HG03378 (cell line): ENCODE results near the gene TOMM70.
A peak's percentile ranks its signal among the peaks of the same experiment; 100 is the strongest.

Source experiments
- ATAC-seq: cut with Tn5 transposase; IDR thresholded peaks from one replicate; pipeline ENCODE4 v1.9.1; 2021; ENCODE audit warnings: mild to moderate bottlenecking, moderate library complexity; ENCODE audit not compliant: unreplicated experiment

TOMM70 gene

DNA sequence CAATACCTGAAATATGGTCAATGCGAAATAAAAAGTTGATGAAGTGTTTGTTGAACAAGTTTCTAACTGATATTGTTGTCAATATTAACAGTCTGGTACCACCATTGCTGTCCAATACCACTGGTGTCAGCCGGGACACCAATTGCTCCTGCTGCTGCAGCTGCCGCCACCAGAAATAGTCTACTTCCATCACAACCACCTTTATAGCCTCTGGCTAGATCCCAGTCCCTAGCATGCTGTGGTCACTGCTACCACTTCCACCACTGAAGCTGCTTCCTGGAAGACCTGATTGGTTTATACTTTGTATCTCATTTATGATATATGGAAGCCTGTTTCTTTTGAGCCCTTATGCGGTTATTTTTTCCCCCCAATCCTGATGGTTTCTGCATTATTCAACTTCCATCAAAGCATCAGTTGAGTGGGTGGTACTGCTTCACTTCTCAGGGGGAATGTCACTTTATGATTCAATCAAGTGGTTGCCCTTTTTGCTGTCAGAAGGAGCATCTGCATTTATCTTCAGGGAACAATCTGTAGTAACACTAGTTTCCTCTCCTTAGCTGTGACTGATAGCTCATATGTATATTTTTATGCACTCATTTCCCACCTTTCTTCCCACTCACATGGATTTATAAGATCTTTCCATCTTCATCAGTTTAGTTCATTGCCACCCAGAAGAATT, 12.2 kb upstream of the TOMM70 start:
- ATAC-seq, result no peak

DNA sequence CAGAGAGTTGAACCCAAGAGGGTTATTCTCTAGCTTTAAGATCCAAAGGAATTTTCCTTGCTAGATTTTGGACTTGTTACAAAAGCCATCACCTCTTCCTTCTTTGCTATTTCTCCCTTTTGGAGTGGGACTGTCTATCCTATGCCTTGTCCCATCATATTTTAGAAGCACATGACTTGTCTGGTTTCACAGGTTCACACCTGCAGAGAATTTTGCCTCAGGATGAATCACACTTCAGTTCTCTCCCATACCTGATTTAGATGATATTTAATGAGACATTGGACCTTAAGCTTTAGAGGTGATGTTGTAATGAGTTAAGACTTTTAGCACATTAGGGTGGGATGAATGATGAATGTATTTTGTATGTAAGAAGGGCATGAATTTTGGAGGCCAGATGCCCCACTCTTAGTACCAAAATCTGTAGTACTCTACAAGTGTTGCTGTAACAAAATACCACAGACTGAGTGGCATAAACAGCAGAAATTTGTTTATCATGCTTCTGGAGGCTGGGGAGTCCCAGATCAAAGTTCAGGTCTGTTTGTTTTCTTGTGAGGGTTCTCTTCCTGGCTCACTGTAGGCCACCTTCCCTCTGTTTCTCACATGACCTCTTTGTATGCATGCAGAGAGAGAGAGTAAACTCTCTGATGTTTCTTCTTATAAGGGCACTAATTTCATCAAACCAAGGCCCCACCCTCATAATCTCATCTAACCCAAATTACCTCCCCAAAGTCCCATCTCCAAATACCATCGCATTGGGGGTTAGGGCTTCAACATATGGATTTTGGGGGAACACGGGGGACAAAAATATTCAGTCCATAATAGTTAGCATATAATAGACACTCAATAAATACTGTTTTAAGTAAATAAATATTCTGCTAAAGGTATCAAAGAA, 10.4 kb upstream of the TOMM70 start:
- ATAC-seq, result no peak

DNA sequence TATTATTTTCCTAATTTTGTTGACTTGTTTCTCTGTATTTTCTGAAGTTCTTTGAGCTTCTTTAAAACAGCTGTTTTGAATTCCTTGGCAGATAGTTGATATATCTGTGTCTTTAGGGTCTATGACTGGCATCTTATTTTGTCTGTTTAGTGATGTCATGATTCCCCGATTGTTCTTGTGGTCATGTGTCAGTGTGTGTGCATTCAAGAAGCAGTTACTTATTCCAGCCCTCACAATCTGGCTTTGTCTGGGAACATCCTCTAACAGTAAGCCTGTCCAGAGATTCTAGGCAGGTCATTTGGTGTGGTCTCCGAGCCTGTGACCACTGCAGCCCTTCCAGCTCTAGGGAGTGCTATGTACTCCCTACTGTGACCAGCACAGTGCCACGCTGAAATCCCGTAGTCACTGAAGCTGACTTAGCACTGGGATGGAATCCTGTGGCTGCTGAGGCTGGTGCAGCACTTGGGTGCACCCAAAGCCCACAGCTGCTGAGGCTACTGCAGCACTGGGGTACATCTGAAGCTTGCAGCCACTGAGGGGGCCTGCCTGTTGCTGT, 7.2 kb upstream of the TOMM70 start:
- ATAC-seq, result no peak

DNA sequence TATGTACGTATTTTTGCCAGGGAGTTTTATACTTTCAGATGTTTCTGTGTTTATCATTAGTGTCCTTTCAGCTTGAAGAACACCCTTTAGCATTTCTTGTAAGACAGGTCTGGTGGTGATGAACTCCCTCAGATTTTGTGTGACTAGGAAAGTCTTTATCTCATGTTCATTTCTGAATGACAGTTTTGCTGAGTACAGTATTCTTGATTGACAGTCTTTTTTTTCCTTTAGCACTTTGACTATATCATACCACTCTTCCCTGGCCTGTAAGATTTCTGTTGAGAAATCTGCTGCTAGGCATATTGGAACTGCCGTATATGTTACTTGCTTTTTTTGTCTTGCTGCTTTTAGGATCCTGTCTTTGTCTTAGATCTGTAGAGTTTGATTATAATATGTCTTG, 6.3 kb upstream of the TOMM70 start:
- ATAC-seq, result no peak

DNA sequence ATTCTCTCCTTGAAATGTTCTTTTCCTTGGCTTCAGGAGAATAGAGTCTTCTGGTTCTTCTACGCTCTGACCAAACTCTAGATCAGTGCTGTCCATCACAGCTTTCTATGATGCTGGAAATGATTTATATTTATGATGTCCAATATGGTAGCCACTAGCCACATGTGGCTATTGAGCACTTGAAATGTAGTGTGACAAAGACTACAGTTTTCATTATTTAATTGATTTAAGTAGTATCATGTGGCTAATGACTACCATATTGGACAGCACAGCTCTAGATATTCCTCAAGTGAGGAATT, 3.3 kb upstream of the TOMM70 start:
- no peak for ATAC-seq

DNA sequence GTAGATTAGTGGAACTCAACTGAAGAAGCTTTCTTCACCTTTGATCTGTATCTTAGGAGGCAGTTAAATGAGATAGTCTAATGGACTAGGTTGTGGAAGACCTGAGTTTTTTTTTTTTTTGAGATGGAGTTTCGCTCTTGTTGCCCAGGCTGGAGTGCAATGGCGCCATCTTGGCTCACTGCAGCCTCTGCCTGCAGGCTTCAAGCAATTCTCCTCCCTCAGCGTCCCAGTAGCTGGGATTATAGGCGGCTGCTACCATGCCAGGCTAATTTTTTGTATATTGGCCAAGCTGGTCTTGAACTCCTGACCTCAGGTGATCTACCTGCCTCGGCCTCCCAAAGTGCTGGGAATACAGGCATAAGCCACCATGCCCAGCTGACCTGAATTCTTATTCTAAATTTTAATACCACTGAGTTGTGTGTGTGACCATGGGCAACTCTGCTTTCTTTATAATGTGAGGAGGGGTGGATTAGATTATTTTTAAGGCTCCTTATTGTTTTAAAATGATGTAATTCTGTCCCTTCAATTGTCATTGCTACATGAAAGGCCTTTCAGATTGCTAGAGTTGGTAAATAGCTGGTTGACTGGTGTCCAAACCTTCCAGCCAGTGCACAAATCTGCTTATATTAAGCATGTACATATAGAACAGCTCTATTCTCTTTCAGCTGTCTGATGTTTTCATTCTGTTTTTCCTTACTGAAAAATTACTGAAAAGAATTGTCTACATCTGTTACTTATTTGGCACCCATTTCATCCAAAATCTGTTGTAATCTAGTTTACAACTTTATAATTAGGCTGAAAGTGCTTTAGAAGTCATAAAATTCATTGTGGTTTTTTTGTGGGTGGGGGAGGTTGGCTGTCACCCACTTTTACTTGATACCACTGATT, 2.7 kb upstream of the TOMM70 start:
- ATAC-seq, result no peak

DNA sequence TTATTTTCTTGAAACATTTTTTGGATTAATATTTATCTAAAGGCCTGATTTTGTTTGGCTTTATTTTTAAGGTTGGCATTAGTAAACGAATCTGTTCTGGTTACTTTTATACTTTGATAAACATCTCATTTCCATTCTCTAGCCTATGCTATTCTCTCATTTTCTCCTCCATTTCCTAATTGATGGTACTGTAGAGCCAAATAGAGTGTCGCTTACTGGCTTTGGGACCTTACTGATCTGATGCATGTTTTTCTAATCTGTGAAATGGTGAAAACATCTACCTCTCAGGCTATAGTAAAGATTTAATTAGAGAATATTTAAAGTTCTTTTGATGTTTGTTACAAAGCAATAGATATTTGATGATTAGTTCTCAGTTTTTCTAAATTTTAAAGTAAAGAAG, 2.0 kb upstream of the TOMM70 start:
- ATAC-seq, result no peak

DNA sequence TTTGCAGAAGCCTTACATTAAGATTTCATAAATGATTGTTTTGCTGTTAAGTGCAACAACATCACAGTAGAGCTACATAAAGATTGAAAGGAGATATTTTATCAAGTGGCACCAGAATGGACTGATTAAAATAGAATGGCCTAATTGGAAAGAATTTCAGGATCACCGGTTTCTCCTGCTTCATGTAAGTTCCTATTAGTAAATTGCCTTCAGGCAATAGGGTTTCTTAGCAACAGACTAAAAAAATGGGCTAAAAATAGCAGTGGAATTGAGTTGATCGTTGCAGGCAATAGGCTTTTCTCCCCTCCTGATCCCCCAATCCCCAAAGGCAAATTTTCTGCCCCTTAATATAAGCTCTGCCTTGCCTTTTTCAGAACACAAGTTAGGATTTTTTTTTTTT, 1.4 kb upstream of the TOMM70 start:
- ATAC-seq, result no peak

DNA sequence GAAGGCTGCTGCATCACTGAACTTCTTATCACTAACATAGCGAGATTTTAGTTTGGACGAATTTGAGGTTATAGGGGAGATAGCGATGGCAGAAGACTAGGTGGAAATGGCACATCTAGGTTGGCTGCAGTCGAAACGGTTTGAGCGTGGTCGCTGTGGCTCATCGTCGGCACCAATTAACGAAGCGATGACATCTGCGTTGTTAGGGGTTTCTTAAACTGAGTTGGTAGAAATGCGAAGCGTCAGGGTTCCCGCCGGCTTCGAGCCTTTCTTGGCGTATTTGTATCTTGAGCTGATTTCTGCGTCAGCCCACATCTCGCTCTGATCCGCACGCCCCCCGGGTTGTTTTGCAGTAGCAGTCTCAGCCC, 769 bp upstream of the TOMM70 start:
- ATAC-seq, result peak; percentile 26

DNA sequence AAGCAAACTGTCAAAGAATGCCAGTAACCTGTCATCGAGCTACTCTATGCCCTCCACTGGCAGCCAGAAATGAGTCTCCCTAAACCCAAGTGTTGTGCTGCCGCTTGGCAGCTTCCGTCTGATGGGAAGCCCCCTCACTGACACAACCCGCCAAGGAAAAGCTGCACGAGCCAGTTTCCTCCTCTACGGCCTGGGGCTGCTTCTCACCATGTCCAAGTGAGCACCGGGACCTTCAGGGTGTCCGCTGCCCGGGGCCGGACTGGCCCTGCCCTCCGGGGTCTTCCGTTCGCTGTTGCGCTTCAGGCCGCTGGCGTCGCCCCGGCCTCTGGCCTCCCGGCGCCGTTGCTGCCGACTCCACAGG, 490 bp downstream of the TOMM70 start:
- ATAC-seq, result peak; percentile 8

DNA sequence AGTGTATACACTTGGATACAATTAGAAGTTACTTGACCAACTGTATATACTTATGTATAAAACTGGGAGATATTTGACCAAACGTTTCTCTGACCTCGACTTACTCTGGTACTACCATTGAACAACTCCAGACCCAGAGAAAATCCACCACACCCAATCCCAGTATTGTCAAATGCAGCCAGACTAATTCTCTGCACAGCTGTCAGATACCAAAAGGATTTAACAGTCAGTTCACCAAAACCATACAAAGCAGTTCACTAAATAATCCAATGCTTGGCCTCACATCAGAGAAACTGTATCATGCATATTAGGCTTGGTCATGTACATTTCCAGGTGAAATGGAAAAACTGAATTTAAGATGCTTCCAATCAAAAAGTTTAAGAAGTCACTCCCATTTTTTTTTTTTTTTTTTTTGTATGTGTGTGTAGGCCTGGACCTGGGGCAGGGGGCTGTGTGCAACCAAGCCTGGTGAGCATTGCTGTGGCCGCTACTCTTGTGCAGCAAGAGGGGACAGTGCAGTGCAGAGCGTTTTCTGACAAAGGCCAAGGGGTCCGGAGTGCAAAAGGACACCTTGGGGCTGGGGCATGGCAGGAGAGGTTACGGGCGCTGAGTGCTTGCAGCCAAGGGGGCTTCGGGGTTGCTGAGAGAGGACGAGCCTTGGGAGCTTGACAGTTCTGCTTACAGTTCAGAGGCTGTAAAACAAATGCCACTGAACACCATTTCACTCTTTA, 1.4 kb downstream of the TOMM70 start:
- ATAC-seq, result no peak

DNA sequence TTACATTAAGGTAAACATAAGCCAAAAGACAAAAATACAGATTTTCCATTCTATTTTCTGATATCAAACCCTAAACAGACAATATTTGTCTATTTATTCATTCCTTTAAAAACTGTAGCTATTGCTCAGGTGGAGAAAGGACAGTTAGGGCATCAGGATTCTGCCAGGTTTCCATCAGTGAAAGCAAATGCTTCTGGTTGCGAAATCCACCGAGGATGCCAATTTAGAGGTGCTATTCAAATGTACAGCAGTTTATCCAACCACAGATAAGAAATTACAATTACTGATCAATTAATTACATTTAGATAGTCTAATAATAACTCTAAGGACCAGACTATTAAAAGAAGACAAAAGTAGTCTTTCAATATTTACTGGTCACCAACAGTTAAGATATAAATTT, 3.9 kb downstream of the TOMM70 start:
- ATAC-seq, result no peak

DNA sequence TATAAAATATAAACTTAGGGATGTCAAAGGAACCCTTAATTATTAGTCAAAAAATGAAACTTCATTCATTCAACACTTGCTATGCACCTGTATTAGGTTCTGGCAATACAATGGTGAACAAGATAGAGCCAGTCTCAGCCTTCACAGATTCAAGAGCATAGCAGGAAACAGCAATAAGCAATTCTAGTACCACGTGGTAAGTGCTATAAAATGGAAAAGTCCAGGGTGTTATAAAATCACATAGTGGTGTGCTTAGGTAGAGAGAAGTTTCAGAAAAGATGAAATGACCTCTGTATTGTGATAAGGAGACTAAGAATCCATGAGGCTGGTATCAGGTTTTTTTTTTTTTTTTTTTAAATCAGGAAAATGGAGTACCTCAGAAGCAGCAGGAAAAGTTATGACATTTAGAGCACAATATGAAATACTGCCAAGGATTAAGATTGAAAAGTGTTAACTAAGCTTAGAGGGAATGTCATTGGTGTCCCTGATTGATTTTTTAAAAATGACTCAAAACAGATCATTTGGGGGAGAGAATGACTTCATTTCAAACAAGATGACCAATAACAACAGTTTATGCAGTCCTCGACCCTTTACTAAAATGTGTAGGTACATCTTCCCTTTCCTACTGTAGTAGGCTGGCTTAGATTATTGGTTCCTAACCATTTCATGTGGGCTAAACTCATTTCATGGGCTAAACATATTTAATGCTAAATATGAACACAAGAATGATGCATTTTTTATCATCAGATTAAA, 5.0 kb downstream of the TOMM70 start:
- ATAC-seq, result no peak

DNA sequence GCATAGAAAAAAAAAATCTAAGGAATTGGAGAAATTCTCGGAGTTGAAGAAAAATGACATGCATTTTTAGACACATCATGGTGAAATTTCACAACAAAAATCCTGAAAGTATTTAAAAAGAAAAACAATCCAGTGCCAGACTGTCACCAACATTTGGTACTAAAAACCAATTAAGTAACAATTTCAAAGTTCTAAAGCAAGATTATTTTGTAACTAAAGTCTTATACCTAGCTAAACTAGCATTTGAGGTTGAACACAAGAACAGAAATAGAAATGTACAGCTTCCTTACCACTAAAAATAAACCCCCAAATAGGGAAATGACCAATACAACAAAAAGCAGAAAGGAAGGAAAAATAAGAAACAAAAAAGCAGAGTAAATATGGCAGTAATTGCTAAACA, 11.9 kb downstream of the TOMM70 start:
- no peak for ATAC-seq

DNA sequence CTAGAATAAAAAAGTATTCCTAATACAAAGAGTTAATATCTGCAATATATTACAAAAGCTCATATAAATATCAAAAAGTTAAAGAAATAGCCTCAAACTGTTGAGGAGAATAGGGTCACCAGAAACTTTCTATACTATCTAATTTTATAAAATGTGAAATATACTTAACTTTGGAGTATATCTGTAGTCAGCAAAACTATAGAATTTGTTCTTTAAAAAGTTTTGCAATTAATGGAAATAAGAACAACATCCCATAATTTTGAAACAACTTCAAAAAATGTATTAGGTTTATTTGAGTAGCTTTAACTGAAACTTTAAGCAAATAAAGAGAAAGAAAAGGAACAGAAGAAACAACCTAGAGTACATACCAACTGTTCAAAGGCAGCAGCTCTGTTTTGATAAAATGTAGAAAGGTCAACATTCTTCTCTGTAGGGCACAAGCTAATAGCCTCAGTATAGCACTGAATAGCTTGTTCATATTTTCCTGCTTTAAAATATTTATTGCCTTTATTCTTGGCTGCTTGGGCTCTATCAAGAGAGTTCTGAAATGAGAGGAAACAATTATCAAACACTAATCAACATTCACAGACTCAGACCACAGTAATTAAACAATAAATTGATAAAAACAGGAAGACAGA, 14.3 kb downstream of the TOMM70 start:
- ATAC-seq, result no peak

DNA sequence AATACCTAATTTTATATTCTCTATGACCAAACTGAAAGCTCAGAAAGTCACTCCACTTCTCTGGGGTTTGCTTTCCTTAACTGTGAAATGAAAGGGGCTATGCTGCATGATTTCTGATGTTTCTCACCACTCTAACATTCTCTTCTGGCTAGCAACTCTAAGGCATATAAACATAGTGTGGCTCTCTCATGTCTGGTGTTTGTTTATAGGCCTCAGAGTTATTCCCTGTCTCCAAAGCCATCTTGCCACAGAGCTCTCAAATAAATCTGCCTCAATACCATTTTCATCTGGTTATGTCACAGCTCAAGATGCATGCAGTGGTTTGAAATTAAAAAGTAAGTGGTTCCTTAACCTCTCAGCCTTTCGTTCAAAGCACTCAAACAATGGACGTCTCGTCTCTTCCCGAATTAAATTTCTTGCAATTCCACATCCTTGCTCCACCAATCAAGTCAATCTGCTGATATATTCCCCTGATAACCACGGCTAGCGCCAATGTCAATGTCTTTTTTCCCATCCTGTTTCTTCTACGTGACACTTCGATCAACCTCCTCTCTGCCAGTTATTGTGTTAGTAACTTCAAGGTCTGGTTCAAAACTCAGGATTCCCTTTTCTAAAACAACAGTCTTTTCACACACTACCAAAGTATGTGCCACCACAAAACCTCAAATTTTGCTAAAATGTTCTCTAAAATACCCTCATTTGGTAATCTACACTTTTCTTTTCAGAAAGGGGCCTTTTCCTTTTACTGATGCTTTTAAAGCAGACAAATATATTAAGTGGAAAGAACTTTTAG, 16.0 kb downstream of the TOMM70 start:
- ATAC-seq, result no peak

DNA sequence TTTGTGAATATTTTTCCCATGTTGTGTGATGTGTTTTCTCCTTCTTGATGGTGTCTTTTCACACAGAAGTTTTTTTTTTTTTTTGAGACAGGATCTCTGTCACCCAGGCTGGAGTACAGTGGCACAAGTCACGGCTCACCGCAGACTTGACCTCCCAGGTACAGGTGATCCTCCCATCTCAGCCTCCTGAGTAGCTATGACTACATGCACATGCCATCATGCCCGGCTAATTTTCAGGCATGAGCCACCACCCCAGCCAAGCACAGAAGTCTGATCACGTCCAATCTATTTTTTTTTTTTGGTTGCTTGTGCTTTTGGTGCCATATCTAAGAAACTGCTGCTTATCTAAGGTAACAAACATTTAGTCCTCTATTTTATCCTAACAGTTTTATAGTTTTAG, 24.6 kb downstream of the TOMM70 start:
- ATAC-seq, result no peak

DNA sequence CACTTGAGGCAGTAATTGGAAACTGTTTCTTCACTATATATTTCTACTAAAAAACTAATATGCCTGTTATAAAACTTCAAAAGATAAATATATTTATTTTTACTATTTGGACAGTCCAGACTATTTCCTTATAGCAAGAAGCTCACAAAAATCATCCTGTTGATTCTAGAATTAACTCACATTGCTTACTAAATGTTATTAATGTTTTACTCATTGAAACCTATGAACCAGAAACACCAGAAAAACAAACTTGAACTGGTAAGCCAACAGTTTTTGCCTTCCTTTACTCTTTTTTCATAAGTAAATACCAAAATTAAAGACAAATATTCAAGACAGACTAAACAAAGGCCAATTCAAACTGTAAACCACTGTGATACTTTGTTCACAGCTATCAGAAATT, 26.4 kb downstream of the TOMM70 start:
- ATAC-seq, result no peak

DNA sequence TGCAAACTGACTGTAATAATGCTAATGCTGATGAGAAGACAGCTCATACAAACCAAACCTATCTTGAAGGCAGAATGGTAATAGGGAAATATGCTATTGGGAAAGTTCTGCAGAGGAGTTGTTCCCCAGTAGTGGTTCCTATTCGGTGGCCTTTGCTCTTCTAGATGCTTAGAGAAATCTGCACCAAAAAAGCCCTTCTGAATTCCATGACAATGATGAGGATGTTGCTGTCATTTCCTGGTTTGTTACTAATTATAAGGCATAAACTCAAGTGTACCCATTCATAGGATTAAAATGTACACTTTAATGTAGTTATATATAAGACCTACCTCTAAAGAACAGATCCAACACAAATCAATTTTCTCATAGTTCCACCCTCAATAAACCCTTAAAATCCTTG, 30.1 kb downstream of the TOMM70 start:
- ATAC-seq, result no peak
